DND-41 (cell line): ENCODE data around the gene IL17RE.
A peak's percentile ranks its signal among the peaks of the same experiment; 100 is the strongest.

Experiments
- ATAC-seq: fragments of 200-7000 bp; cut with Tn5 transposase; 3 replicates; pipeline ENCODE4 v1.9.1; 2021; ENCODE audit warnings: low read depth; ENCODE audit not compliant: insufficient read depth
- DNase-seq: peaks from one replicate; pipeline ENCODE4 v3.0.0-alpha.2; 2020
- H2AFZ ChIP-seq: 2 replicates; pipeline ENCODE4 v1.6.0; 2012; ENCODE audit warnings: low read depth, low read length
- H3K27ac ChIP-seq: 2 replicates; pipeline ENCODE4 v1.5.1; 2012; ENCODE audit warnings: low read length, inconsistent platforms
- H3K27me3 ChIP-seq: fragments of 200-600 bp; sonication (generic); 2 replicates; pipeline ENCODE4 v1.6.0; 2012; ENCODE audit warnings: low read length, mild to moderate bottlenecking, inconsistent platforms; ENCODE audit not compliant: insufficient read depth, poor library complexity
- H3K36me3 ChIP-seq: 2 replicates; pipeline ENCODE4 v1.5.1; 2012; ENCODE audit warnings: low read length, inconsistent platforms; ENCODE audit not compliant: insufficient read depth
- H3K4me1 ChIP-seq: 2 replicates; pipeline ENCODE4 v1.5.1; 2012; ENCODE audit warnings: mild to moderate bottlenecking, low read length; ENCODE audit not compliant: insufficient read depth
- H3K4me2 ChIP-seq: 2 replicates; pipeline ENCODE4 v1.6.0; 2012; ENCODE audit warnings: mild to moderate bottlenecking, moderate library complexity, low read length, inconsistent platforms; ENCODE audit not compliant: insufficient read depth
- H3K4me3 ChIP-seq, 2 experiments: fragments of 200-600 bp in 1 of 2; shearing (Covaris generic) in 1 of 2; 2 replicates each; pipeline ENCODE4 v1.5.1; 2012 to 2016; ENCODE audit warnings: inconsistent platforms in 2 of 2, low read length in 2 of 2, mild to moderate bottlenecking in 2 of 2, low read depth in 1 of 2, moderate library complexity in 1 of 2
- H3K79me2 ChIP-seq: 2 replicates; pipeline ENCODE4 v1.6.0; 2012; ENCODE audit warnings: low read length, inconsistent platforms; ENCODE audit not compliant: insufficient read depth
- H3K9ac ChIP-seq: 2 replicates; pipeline ENCODE4 v1.6.0; 2012; ENCODE audit warnings: low read depth, mild to moderate bottlenecking, inconsistent platforms, low read length, moderate library complexity
- H3K9me3 ChIP-seq: 2 replicates; pipeline ENCODE4 v1.5.1; 2012; ENCODE audit warnings: low read length, moderate library complexity, mild to moderate bottlenecking, inconsistent platforms; ENCODE audit not compliant: insufficient read depth, severe bottlenecking
- H4K20me1 ChIP-seq: 2 replicates; pipeline ENCODE4 v1.6.0; 2012; ENCODE audit warnings: low read length; ENCODE audit not compliant: insufficient read depth
- CTCF ChIP-seq: IDR thresholded peaks from 2 replicates; pipeline ENCODE4 v1.5.1; 2012; ENCODE audit warnings: borderline replicate concordance, low read length, moderate library complexity, mild to moderate bottlenecking; ENCODE audit not compliant: poor library complexity, severe bottlenecking; ENCODE audit errors: extremely low read depth
- EZH2 ChIP-seq: IDR thresholded peaks from 3 replicates; pipeline ENCODE4 v1.6.1; 2012; ENCODE audit warnings: borderline replicate concordance, low read depth, mild to moderate bottlenecking, moderate library complexity, low read length, inconsistent platforms; ENCODE audit not compliant: severe bottlenecking

IL17RE gene

DNA sequence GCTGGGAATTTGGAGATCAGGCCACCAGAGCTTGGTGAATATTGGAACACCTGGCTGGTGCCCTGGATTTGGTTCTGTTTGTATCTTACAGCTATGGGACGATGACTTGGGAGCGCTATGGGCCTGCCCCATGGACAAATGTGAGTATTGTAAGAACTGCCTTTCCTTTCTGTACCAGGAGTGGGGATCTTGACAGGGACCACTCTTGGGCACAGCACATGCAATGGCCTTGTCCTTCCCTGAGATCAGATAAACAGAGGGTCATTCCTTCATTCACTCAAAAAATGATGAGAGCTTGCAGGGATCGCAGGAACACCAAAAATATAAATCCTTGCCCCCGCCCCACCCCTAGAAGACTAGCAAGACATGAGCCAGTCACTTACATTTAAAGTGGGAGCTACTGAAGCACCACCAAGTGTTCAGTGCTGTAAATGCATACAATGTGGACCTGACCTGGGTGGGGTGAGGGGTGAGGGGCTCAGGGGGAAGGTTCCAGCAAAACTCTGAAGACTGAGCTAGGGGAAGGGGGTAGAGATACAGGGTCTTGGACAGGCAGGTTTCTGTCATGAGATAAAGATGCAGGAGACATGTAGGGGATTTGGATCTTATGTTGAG, 28.3 kb downstream of the IL17RE start:
- Histone ChIP-seq H3K4me1 (peaks cover 37% of the 10 kb centered on the region), H3K27me3 (no peaks in the 10 kb centered on the region), H3K9me3 (no peaks in the 10 kb centered on the region), H3K4me3 (no peak overlapping the region), H3K4me2 (no peak overlapping the region), H4K20me1 (no peaks in the 10 kb centered on the region), H3K36me3 (no peaks in the 10 kb centered on the region), H3K79me2 (peaks cover 12% of the 10 kb centered on the region), H3K27ac (no peak overlapping the region), H3K9ac (no peak overlapping the region), H2AFZ (no peak overlapping the region)
- ATAC-seq (no peak), DNase-seq (peak; percentile 27)
- TF ChIP-seq EZH2 = no peak
- TF ChIP-seq CTCF = peak; percentile 51

DNA sequence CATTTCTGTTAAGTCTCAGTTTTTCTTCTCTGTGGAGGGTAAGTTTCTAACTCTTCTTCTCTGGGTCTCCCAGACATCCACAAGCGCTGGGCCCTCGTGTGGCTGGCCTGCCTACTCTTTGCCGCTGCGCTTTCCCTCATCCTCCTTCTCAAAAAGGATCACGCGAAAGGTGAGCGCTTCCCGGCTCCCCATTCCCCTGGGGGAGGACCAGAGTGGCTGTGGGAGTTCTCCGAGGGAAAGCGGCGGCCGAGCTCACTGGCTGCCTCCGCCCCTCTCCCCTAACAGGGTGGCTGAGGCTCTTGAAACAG, 29.8 kb downstream of the IL17RE start:
- Histone ChIP-seq H3K4me3 (peak overlapping the region; percentile 65 to 77; a peak in 3 of 4 replicates), H4K20me1 (no peaks in the 10 kb centered on the region), H3K36me3 (peaks cover 8% of the 10 kb centered on the region), H3K4me1 (peaks cover 40% of the 10 kb centered on the region), H3K4me2 (peak overlapping the region; percentile 94), H3K9ac (peak overlapping the region; percentile 85), H3K9me3 (no peaks in the 10 kb centered on the region), H3K79me2 (peaks cover 12% of the 10 kb centered on the region), H2AFZ (peak overlapping the region; percentile 81), H3K27me3 (no peaks in the 10 kb centered on the region), H3K27ac (peak overlapping the region; percentile 75)
- ATAC-seq = no peak
- no peak for TF ChIP-seq CTCF
- no peak for TF ChIP-seq EZH2
- DNase-seq = no peak

- Histone ChIP-seq H3K4me3 (peak overlapping the region; percentile 65 to 77), H2AFZ (peak overlapping the region; percentile 81), H3K9me3 (no peaks in the 10 kb centered on the region), H3K4me1 (peaks cover 40% of the 10 kb centered on the region), H4K20me1 (no peaks in the 10 kb centered on the region), H3K27me3 (no peaks in the 10 kb centered on the region), H3K9ac (peak overlapping the region; percentile 85), H3K4me2 (peak overlapping the region; percentile 94), H3K36me3 (peaks cover 14% of the 10 kb centered on the region), H3K79me2 (peaks cover 12% of the 10 kb centered on the region), H3K27ac (peak overlapping the region; percentile 75)
- TF ChIP-seq CTCF (peak; percentile 75), EZH2 (no peak)
- ATAC-seq (peak; percentile 77), DNase-seq (peak; percentile 89)
Measured at GRCh38 chr3:9932843-9933560, 30.4 kb downstream of the IL17RE start.
